Activated CD4-positive, alpha-beta T cell treated with anti-CD3 and anti-CD28 coated beads, Interleukin-2, Interleukin-6, amounts not matched to agents 100 ng/mL and 50 ng/mL, durations not matched to agents 16 hours and 8 hours (primary cell): ENCODE measurements around the gene ABR.
"Not testable (repeated sequence)": the region's sequence is repeated elsewhere in the genome, so short reads cannot be mapped to it uniquely, and the experiment has no call there.

Experiments
- DNase-seq: peaks from one replicate; pipeline ENCODE4 v3.0.0-alpha.2; 2020

ABR gene

GRCh38 chr17:1146561-1147265, 33.1 kb downstream of the ABR start:
- DNase-seq: no peak

- DNase-seq: no peak
Measured at GRCh38 chr17:1145311-1145986, 34.3 kb downstream of the ABR start.

GRCh38 chr17:1144162-1144561, 35.6 kb downstream of the ABR start:
- DNase-seq: no peak

GRCh38 chr17:1143573-1143972, 36.2 kb downstream of the ABR start:
- DNase-seq: no peak

- DNase-seq: no peak
Measured at GRCh38 chr17:1142561-1142971, 37.2 kb downstream of the ABR start.

GRCh38 chr17:1137465-1137894, 42.3 kb downstream of the ABR start:
- DNase-seq: peak; percentile 29

GRCh38 chr17:1136748-1137147, 43.0 kb downstream of the ABR start:
- DNase-seq: no peak

GRCh38 chr17:1134634-1135324, 45.0 kb downstream of the ABR start:
- no peak for DNase-seq

- DNase-seq: no peak
Measured at GRCh38 chr17:1130191-1130590, 49.6 kb downstream of the ABR start.

- DNase-seq: not testable (repeated sequence)
Measured at GRCh38 chr17:1128463-1128862, 51.3 kb downstream of the ABR start.

GRCh38 chr17:1126801-1127550, 52.8 kb downstream of the ABR start:
- DNase-seq: no peak

GRCh38 chr17:1126250-1126797, 53.5 kb downstream of the ABR start:
- no peak for DNase-seq

GRCh38 chr17:1125788-1126145, 54.0 kb downstream of the ABR start:
- no peak for DNase-seq

GRCh38 chr17:1124896-1125787, 54.6 kb downstream of the ABR start:
- no peak for DNase-seq

- no peak for DNase-seq
Measured at GRCh38 chr17:1123921-1124715, 55.7 kb downstream of the ABR start.

GRCh38 chr17:1123393-1123831, 56.4 kb downstream of the ABR start:
- DNase-seq: no peak

GRCh38 chr17:1122533-1123392, 57.0 kb downstream of the ABR start:
- peak; percentile 89 for DNase-seq

- DNase-seq: not testable (repeated sequence)
Measured at GRCh38 chr17:1121442-1121817, 58.4 kb downstream of the ABR start.

- DNase-seq: no peak
Measured at GRCh38 chr17:1120596-1121441, 59.0 kb downstream of the ABR start.
